Left lung (tissue), 10 donors: Measurements from ENCODE around the gene CREB3L1. TPM values are rescaled to one million over a fixed set of nuclear protein-coding genes. Genes with fewer than 3 reads are reported as not detected.
A peak's percentile ranks its signal among the peaks of the same experiment; 100 is the strongest.

Source experiments
- ATAC-seq: fragments of 200-7000 bp; cut with Tn5 transposase; one replicate; pipeline ENCODE4 v1.9.1; 2020; ENCODE audit warnings: moderate library complexity
- DNase-seq, 4 donors: peaks; one replicate each; pipeline ENCODE4 v3.0.0-alpha.2; 2013 to 2020
- H3K27ac ChIP-seq, 2 donors: fragments of 200-600 bp; sonication (generic) in 1 of 2; one replicate each; pipeline versions ENCODE4 v1.5.0 to v1.8.0; 2020 to 2021
- H3K27me3 ChIP-seq, 2 donors: fragments of 200-600 bp; sonication (generic) in 1 of 2; one replicate each; pipeline versions ENCODE4 v1.5.0 to v1.8.0; 2020 to 2021
- H3K36me3 ChIP-seq, 2 donors: fragments of 200-600 bp; sonication (generic) in 1 of 2; one replicate each; pipeline versions ENCODE4 v1.5.0 to v1.8.0; 2020 to 2021
- H3K4me1 ChIP-seq, 2 donors: fragments of 200-600 bp; one replicate each; pipeline ENCODE4 v1.8.0; 2021
- H3K4me3 ChIP-seq, 2 donors: fragments of 200-600 bp; sonication (generic) in 1 of 2; one replicate each; pipeline versions ENCODE4 v1.5.0 to v1.8.0; 2020 to 2021; ENCODE audit warnings: mild to moderate bottlenecking in 1 of 2
- H3K9me3 ChIP-seq, 2 donors: fragments of 200-600 bp; sonication (generic) in 1 of 2; one replicate each; pipeline versions ENCODE4 v1.5.0 to v1.8.0; 2020 to 2021
- CTCF ChIP-seq, 2 donors: fragments of 200-600 bp; sonication (generic) in 1 of 2; IDR thresholded peaks; one replicate each; pipeline versions ENCODE4 v1.5.0 to v1.8.0; 2021; ENCODE audit warnings: antibody characterized with exemption in 2 of 2
- intact Hi-C, 2 donors: fragments of 100-400 bp; cut with DNase I; formaldehyde crosslinking; loops; one replicate each; pipeline versions ENCODE4 v1.11.2 to v1.14.2; 2022
- polyA plus RNA-seq, 6 donors: library from polyadenylated mRNA; unstranded; fragments of 120-200 nt; gene quantifications; one replicate each; pipeline ENCODE4 v1.2.1, GENCODE V29; 2013; ENCODE audit not compliant: insufficient read length in 6 of 6
- total RNA-seq, 2 donors: library from RNA; stranded (reverse); fragmentation: NEBNext Ultra II Directional; extraction: Animal tissue kit (Norgen Biotek cat#: 25700); gene quantifications; one replicate each; pipeline ENCODE4 v1.2.1, GENCODE V29; 2021
- donor health status: DM: no; HTN: yes; CAD: no.
- donor health status: DM: no; HTN: no; CAD: no.

CREB3L1 gene
- total and polyA plus RNA-seq, 8 donors = 16.2 to 59.3 (median 26.1) TPM

DNA sequence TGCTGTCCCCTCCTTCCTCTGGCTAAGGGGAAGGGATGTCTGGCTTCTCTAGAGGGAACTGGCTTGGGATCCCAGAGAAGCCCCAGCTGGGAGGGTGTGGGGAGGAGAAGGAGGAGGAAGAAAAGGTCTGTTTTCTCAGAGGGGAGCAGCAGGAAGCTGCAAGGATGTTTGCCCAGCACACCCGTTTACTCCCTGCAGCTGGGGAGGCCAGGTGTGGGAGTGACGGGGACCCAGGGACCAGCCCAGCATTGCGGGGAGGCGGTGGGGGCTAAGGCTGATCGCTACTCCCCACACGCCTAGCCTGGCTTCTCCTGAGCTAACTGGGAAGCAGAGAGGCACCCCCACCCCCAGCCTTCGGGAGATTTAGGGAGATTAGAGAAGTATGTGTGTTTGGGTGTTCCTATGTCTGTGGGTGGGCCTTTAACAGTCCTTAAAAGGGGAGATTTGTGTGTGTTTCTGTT is 3.9 kb downstream of the CREB3L1 start:
- H3K4me3 ChIP-seq = no peak overlapping the region
- intact Hi-C loops = no loop called here
- ATAC-seq = no peak
- no peaks in the 10 kb centered on the region for H3K36me3 ChIP-seq
- H3K27me3 ChIP-seq = peaks cover 0 to 58% of the 10 kb centered on the region in 2 donors
- peaks cover 29 to 40% of the 10 kb centered on the region in 2 donors for H3K4me1 ChIP-seq
- no peaks in the 10 kb centered on the region for H3K9me3 ChIP-seq
- peak in 1 of 4 donors; percentile 67 for DNase-seq
- no peak for TF ChIP-seq CTCF (IDR thresholded peaks at IDR 0.05)
- H3K27ac ChIP-seq = peak overlapping the region in 1 of 2 donors; percentile 46

DNA sequence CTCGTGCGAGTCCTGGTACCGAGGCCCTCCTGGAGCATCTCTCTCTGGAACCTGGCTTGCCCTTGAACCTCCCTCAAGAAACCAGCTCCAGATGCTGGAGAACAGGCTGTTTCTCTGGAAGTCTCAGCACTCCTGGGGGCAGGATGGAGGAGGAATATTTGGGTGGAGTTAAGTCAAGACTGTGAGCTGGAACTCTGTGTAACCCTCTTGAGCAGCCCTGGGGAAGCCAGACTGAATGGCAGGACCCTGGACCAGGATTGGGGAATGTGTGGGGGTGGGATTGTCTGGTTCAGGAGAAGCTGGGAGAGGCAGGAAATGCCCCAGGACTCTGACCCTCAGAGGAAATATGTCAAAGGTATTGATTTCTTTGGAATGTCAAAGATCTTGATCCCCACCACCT is 7.7 kb downstream of the CREB3L1 start:
- intact Hi-C loops = no loop called here
- Histone ChIP-seq H3K27me3 (peaks cover 0 to 20% of the 10 kb centered on the region in 2 donors), H3K36me3 (no peaks in the 10 kb centered on the region), H3K9me3 (no peaks in the 10 kb centered on the region), H3K4me3 (no peak overlapping the region), H3K4me1 (peaks cover 17 to 26% of the 10 kb centered on the region in 2 donors), H3K27ac (peak overlapping the region in 1 of 2 donors; percentile 74)
- DNase-seq (no peak), ATAC-seq (peak; percentile 21)
- TF ChIP-seq CTCF (IDR thresholded peaks at IDR 0.05) = no peak

DNA sequence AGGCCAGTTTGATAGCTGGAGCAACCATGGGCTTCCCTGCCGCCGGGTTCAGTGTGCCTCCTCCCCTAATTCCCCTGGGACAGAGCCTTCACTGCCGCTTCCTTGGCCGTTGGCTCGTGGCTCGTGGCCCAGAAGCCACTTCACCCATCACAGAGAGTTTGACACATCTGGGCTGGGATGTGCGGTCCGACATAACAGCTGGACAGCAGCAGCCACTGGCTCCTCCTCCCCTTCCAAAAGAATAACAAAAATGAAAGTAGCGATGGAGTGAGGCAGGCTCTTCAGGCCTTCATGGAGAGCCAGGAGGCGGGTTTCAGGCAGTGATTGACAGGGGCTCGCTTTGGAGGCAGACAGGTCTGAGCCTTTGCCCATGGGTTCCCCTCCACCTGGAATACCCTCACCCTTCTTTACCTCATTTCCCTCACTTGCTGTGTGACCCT is 8.2 kb downstream of the CREB3L1 start:
- intact Hi-C loops = no loop called here
- Histone ChIP-seq H3K4me3 (no peak overlapping the region), H3K4me1 (peaks cover 18 to 31% of the 10 kb centered on the region in 2 donors), H3K36me3 (no peaks in the 10 kb centered on the region), H3K27ac (peak overlapping the region in 1 of 2 donors; percentile 74), H3K27me3 (peaks cover 0 to 17% of the 10 kb centered on the region in 2 donors), H3K9me3 (no peaks in the 10 kb centered on the region)
- ATAC-seq (peak; percentile 33), DNase-seq (peak in 2 of 4 donors; percentile 65 to 86)
- no peak for TF ChIP-seq CTCF (IDR thresholded peaks at IDR 0.05)

GRCh38 chr11:46286789-46287188 is 9.3 kb downstream of the CREB3L1 start:
- Histone ChIP-seq H3K27me3 (peaks cover 0 to 5% of the 10 kb centered on the region in 2 donors), H3K36me3 (no peaks in the 10 kb centered on the region), H3K9me3 (no peaks in the 10 kb centered on the region), H3K4me1 (peaks cover 27 to 28% of the 10 kb centered on the region in 2 donors), H3K27ac (no peak overlapping the region), H3K4me3 (no peak overlapping the region)
- intact Hi-C loops = no loop called here
- ATAC-seq (no peak), DNase-seq (no peak)
- TF ChIP-seq CTCF (IDR thresholded peaks at IDR 0.05) = no peak

- H3K4me1 ChIP-seq = peaks cover 26 to 34% of the 10 kb centered on the region in 2 donors
- intact Hi-C loops = no loop called here
- no peak for ATAC-seq
- H3K27ac ChIP-seq = no peak overlapping the region
- H3K4me3 ChIP-seq = no peak overlapping the region
- no peak for DNase-seq
- no peaks in the 10 kb centered on the region for H3K9me3 ChIP-seq
- no peaks in the 10 kb centered on the region for H3K27me3 ChIP-seq
- no peak for TF ChIP-seq CTCF (IDR thresholded peaks at IDR 0.05)
- H3K36me3 ChIP-seq = no peaks in the 10 kb centered on the region
Measured at GRCh38 chr11:46288451-46288850, 11.0 kb downstream of the CREB3L1 start.
